Natural killer cell (primary cell): Measurements from ENCODE around the gene NME2. TPM values are rescaled to one million over a fixed set of nuclear protein-coding genes. Genes with fewer than 3 reads are reported as not detected.

Experiments used
- ATAC-seq, 3 donors: fragments of 150-1000 bp in 2 of 3; fragments of 200-7000 bp in 1 of 3; cut with Tn5 transposase; 1 replicate in 1 of 3; 2 replicates in 2 of 3; pipeline ENCODE4 v1.10.0; 2021; ENCODE audit warnings: mild to moderate bottlenecking in 2 of 3, moderate library complexity in 2 of 3
- DNase-seq, 2 donors: peaks; one replicate each; pipeline versions ENCODE4 v3.0.0 to v3.0.0-alpha.2; 2013 to 2021; ENCODE audit warnings: mixed read lengths in 1 of 2
- H3K27ac ChIP-seq: one replicate; pipeline ENCODE4 v1.5.1; 2013; ENCODE audit warnings: mild to moderate bottlenecking, low read length
- H3K27me3 ChIP-seq: one replicate; pipeline ENCODE4 v1.6.1; 2013; ENCODE audit warnings: low read length; ENCODE audit not compliant: control insufficient read depth, insufficient read depth
- H3K36me3 ChIP-seq: one replicate; pipeline ENCODE4 v1.6.1; 2013; ENCODE audit warnings: low read length; ENCODE audit not compliant: control insufficient read depth, insufficient read depth
- H3K4me1 ChIP-seq: one replicate; pipeline ENCODE4 v1.6.1; 2013; ENCODE audit warnings: low read length; ENCODE audit not compliant: control insufficient read depth, insufficient read depth
- H3K4me3 ChIP-seq: one replicate; pipeline ENCODE4 v1.5.1; 2013; ENCODE audit warnings: low read length
- H3K9me3 ChIP-seq: one replicate; pipeline ENCODE4 v1.6.1; 2013; ENCODE audit warnings: low read length; ENCODE audit not compliant: control insufficient read depth, insufficient read depth
- H3K27ac Mint-ChIP-seq, 2 donors: one replicate each; pipeline ENCODE4 v1.8.0; 2022; ENCODE audit warnings: mild to moderate bottlenecking in 2 of 2, mixed read lengths in 2 of 2, moderate library complexity in 1 of 2
- H3K27me3 Mint-ChIP-seq, 2 donors: one replicate each; pipeline ENCODE4 v1.8.0; 2022; ENCODE audit warnings: low read depth in 2 of 2, mixed read lengths in 2 of 2
- H3K36me3 Mint-ChIP-seq: one replicate; pipeline ENCODE4 v1.8.0; 2022; ENCODE audit warnings: mixed read lengths
- H3K4me1 Mint-ChIP-seq, 2 donors: one replicate each; pipeline ENCODE4 v1.8.0; 2022; ENCODE audit warnings: mixed read lengths in 2 of 2
- H3K4me3 Mint-ChIP-seq: one replicate; pipeline ENCODE4 v1.8.0; 2022; ENCODE audit warnings: mild to moderate bottlenecking, moderate library complexity, mixed read lengths
- H3K9me3 Mint-ChIP-seq, 2 donors: one replicate each; pipeline ENCODE4 v1.8.0; 2022; ENCODE audit warnings: mixed read lengths in 2 of 2
- WGBS: methylation state at CpG from one replicate; pipeline ENCODE4 v1.1.7; 2013; ENCODE audit warnings: missing lambda C conversion rate; ENCODE audit not compliant: insufficient coverage; 5-methylcytosine and 5-hydroxymethylcytosine counted together
- intact Hi-C: fragments of 100-400 bp; cut with micrococcal nuclease; formaldehyde crosslinking; loops from one replicate; pipeline ENCODE4 v1.14.2; 2022
- total RNA-seq, 4 donors: library from RNA; stranded (reverse); fragments of 120-200 nt in 1 of 4; gene quantifications; one replicate each; pipeline versions ENCODE4 v1.2.3 to v1.2.4, GENCODE V29; 2013 to 2022
- TF ChIP-seq, protein P1 (sequence below): fragments of 200-600 bp; IDR thresholded peaks from one replicate; pipeline ENCODE4 v1.8.0; 2022; ENCODE audit warnings: antibody characterized with exemption

NME2 gene
- total RNA-seq, 3 donors from 2014 or later (not counting 1 experiment from before 2014, with no cell fraction given): 100 to 109 (median 101) TPM

DNA sequence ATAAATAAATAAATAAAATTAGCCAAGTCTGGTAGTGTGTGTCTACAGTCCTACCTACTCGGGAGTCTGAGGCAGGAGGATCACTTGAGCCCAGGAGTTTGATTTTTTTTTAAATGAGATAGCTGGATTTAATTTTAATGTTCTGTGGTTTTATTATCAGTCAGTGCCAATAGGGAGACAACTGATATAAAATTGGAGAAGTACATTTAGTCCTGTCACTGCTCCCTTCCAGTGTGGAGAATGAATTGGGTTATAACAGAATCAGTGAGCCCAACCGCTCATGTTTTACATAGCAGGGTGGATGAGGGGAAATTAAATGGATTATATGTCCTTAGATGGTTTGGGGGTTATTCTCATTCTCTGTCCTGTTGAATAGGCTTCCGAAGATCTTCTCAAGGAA lies 6.6 kb upstream of the NME2 start:
- WGBS: 95% methylated on average over 3 of the region's 3 CpGs
- intact Hi-C loops: no loop called here

DNA sequence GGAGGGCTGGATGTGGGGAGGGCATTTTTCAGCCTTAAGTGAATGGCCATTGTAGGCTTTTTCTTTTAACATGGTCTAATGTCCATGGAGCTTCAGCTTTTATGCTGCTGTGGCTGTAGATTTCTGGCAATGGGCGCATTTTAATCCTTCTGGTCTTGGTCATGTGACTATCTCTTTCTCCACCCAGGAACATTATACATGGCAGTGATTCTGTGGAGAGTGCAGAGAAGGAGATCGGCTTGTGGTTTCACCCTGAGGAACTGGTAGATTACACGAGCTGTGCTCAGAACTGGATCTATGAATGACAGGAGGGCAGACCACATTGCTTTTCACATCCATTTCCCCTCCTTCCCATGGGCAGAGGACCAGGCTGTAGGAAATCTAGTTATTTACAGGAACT lies 4.7 kb upstream of the NME2 start:
- intact Hi-C loops: no loop called here

More for the DNA sequence above, 6.6 kb upstream of the NME2 start:
- Histone ChIP-seq H3K27ac (no peak overlapping the region), H3K27me3 (no peaks in the 10 kb centered on the region), H3K36me3 (peaks cover 17% of the 10 kb centered on the region), H3K4me3 (no peak overlapping the region), H3K9me3 (no peaks in the 10 kb centered on the region), H3K4me1 (no peaks in the 10 kb centered on the region)
- ATAC-seq (no peak), DNase-seq (no peak)
- no peak overlapping the region for H3K27ac Mint-ChIP-seq
- no peaks in the 10 kb centered on the region for H3K36me3 Mint-ChIP-seq
- H3K27me3 Mint-ChIP-seq: no peaks in the 10 kb centered on the region
- H3K4me3 Mint-ChIP-seq: no peak overlapping the region
- H3K4me1 Mint-ChIP-seq: peaks cover 0 to under 1% of the 10 kb centered on the region in 2 donors
- TF ChIP-seq, protein P1, sequence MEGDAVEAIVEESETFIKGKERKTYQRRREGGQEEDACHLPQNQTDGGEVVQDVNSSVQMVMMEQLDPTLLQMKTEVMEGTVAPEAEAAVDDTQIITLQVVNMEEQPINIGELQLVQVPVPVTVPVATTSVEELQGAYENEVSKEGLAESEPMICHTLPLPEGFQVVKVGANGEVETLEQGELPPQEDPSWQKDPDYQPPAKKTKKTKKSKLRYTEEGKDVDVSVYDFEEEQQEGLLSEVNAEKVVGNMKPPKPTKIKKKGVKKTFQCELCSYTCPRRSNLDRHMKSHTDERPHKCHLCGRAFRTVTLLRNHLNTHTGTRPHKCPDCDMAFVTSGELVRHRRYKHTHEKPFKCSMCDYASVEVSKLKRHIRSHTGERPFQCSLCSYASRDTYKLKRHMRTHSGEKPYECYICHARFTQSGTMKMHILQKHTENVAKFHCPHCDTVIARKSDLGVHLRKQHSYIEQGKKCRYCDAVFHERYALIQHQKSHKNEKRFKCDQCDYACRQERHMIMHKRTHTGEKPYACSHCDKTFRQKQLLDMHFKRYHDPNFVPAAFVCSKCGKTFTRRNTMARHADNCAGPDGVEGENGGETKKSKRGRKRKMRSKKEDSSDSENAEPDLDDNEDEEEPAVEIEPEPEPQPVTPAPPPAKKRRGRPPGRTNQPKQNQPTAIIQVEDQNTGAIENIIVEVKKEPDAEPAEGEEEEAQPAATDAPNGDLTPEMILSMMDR: no peak
- H3K9me3 Mint-ChIP-seq: no peaks in the 10 kb centered on the region

DNA sequence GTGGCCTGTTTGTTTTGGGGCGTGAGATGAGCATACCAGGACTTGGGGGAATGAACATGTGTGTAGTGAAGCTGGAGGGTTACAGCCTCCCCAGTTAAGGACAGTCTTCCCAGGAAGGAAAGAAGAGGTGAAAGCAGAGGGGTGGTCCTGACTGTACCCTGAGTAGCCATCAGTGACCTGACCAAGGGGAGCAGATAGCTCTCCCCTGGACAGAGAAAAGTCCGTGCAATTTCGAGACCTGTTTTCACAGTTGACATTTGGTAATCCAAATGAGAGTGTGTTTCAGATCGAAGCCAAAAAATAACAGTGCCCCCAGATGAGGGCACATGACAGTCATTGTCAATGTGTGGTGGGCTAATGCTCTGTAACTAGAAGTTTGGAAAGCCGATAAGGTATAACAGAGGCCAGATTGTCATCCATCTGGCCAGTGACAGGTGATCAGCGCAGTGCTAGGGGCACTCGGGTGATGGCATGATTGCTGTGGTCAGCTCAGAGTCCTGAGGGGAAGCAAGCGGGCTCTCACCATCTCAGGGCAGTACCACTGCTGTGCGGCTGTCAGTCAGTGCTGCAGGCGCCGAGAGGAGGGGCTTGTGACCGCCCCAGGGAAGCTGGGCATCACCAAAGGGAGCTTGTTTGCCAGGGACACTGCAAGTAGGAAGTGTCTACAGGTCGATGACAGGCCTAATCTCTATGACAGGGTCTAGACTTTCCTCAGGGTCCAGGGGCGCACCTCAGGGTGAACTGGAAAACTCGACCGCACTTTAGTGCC lies 1.1 kb upstream of the NME2 start:
- Histone ChIP-seq H3K9me3 (no peaks in the 10 kb centered on the region), H3K36me3 (peaks cover 22% of the 10 kb centered on the region), H3K4me1 (peaks cover 23% of the 10 kb centered on the region), H3K4me3 (peak overlapping the region; percentile 90), H3K27me3 (no peaks in the 10 kb centered on the region), H3K27ac (peak overlapping the region; percentile 66)
- peak overlapping the region; percentile 90 for H3K4me3 Mint-ChIP-seq
- H3K27ac Mint-ChIP-seq: peak overlapping the region; percentile 82 to 93
- DNase-seq (no peak), ATAC-seq (no peak)
- H3K27me3 Mint-ChIP-seq: no peaks in the 10 kb centered on the region
- TF ChIP-seq, protein P1: no peak
- no peaks in the 10 kb centered on the region for H3K36me3 Mint-ChIP-seq
- intact Hi-C loops: loop anchor here (5.0 kb wide), 1 partner anchor 298 kb away; the partner anchor contains the start of gene TOB1
- WGBS: 89% methylated on average over 16 of the region's 16 CpGs
- no peaks in the 10 kb centered on the region for H3K9me3 Mint-ChIP-seq
- H3K4me1 Mint-ChIP-seq: peaks cover 10 to 25% of the 10 kb centered on the region in 2 donors

More for the DNA sequence above, 4.7 kb upstream of the NME2 start:
- WGBS: 79% methylated on average over 3 of the region's 3 CpGs
- no peak for ATAC-seq
- Mint-ChIP-seq H3K36me3 (no peaks in the 10 kb centered on the region), H3K4me3 (no peak overlapping the region), H3K4me1 (peaks cover 10 to 16% of the 10 kb centered on the region in 2 donors), H3K9me3 (no peaks in the 10 kb centered on the region), H3K27ac (no peak overlapping the region), H3K27me3 (no peaks in the 10 kb centered on the region)
- TF ChIP-seq, protein P1: no peak
- H3K27ac ChIP-seq: no peak overlapping the region
- no peaks in the 10 kb centered on the region for H3K9me3 ChIP-seq
- peaks cover 17% of the 10 kb centered on the region for H3K36me3 ChIP-seq
- no peak for DNase-seq
- H3K27me3 ChIP-seq: no peaks in the 10 kb centered on the region
- no peak overlapping the region for H3K4me3 ChIP-seq
- H3K4me1 ChIP-seq: peaks cover 11% of the 10 kb centered on the region
